PC-9 (cell line): Measurements from ENCODE around the gene ZCCHC3.

Experiments
- CTCF ChIP-seq: fragments of 200-600 bp; sonication (generic); conservative IDR thresholded peaks from 2 replicates; pipeline ENCODE4 v1.6.1; 2017; ENCODE audit warnings: mixed run types, antibody characterized with exemption, mild to moderate bottlenecking, moderate library complexity
- EZH2 ChIP-seq: fragments of 200-600 bp; sonication (generic); IDR thresholded peaks from 2 replicates; pipeline ENCODE4 v1.8.0; 2017; ENCODE audit warnings: antibody characterized with exemption, low read depth

- TF ChIP-seq CTCF (no peak), EZH2 (no peak)
Measured at GRCh38 chr20:347640-348484, 50.5 kb downstream of the ZCCHC3 start.
